HFFc6 (cell line): ENCODE results near the gene FOXD4L6. TPM values are rescaled to one million over a fixed set of nuclear protein-coding genes. Genes with fewer than 3 reads are reported as not detected.
A peak's percentile ranks its signal among the peaks of the same experiment; 100 is the strongest.
"Not testable (repeated sequence)": the region's sequence is repeated elsewhere in the genome, so short reads cannot be mapped to it uniquely, and the experiment has no call there.

Source experiments
- DNase-seq: peaks from one replicate; pipeline ENCODE4 v3.0.0-alpha.2; 2018
- H3K27ac Mint-ChIP-seq: 2 replicates; pipeline ENCODE4 v1.8.0; 2020; ENCODE audit warnings: mild to moderate bottlenecking, mixed read lengths
- H3K27me3 Mint-ChIP-seq: 2 replicates; pipeline ENCODE4 v1.8.0; 2021; ENCODE audit warnings: mild to moderate bottlenecking, moderate library complexity, mixed read lengths; ENCODE audit not compliant: insufficient read depth
- H3K36me3 Mint-ChIP-seq: 2 replicates; pipeline ENCODE4 v1.8.0; 2021; ENCODE audit warnings: low read depth, mixed read lengths
- H3K4me1 Mint-ChIP-seq: 2 replicates; pipeline ENCODE4 v1.8.0; 2020; ENCODE audit warnings: low read depth, mixed read lengths
- H3K4me3 Mint-ChIP-seq: 2 replicates; pipeline ENCODE4 v1.8.0; 2020; ENCODE audit warnings: mild to moderate bottlenecking, moderate library complexity, mixed read lengths
- H3K9me3 Mint-ChIP-seq: 2 replicates; pipeline ENCODE4 v1.8.0; 2020; ENCODE audit warnings: mild to moderate bottlenecking, mixed read lengths
- CTCF ChIP-seq: fragments of 200-600 bp; sonication (generic); IDR thresholded peaks from 2 replicates; pipeline ENCODE4 v1.5.0; 2021; ENCODE audit warnings: antibody characterized with exemption, mild to moderate bottlenecking
- total RNA-seq, 6 experiments: library from RNA; stranded (reverse); fragmentation: NEBNext Ultra II Directional; extraction: Animal tissue kit (Norgen Biotek cat#: 25700); gene quantifications; 2 replicates in 1 of 6; 3 replicates in 5 of 6; pipeline ENCODE4 v1.2.3, GENCODE V29; 2021

FOXD4L6 gene
- total RNA-seq, 6 experiments from 2014 or later = not detected

GRCh38 chr9:41088450-41089059 is 39.9 kb downstream of the FOXD4L6 start:
- not testable (repeated sequence) for H3K27me3 Mint-ChIP-seq

GRCh38 chr9:41087929-41088328 is 40.6 kb downstream of the FOXD4L6 start:
- H3K27me3 Mint-ChIP-seq, DNase-seq, H3K27ac Mint-ChIP-seq, H3K36me3 Mint-ChIP-seq, H3K9me3 Mint-ChIP-seq, H3K4me3 Mint-ChIP-seq: not testable (repeated sequence)
- H3K4me1 Mint-ChIP-seq = peaks cover 23% of the 10 kb centered on the region

More at GRCh38 chr9:41088450-41089059, 39.9 kb downstream of the FOXD4L6 start:
- H3K36me3 Mint-ChIP-seq, DNase-seq, H3K9me3 Mint-ChIP-seq, H3K27ac Mint-ChIP-seq: not testable (repeated sequence)
- Mint-ChIP-seq H3K4me3 (peak overlapping the region; percentile 70), H3K4me1 (peaks cover 23% of the 10 kb centered on the region)
- TF ChIP-seq CTCF = peak; percentile 77

- H3K27ac Mint-ChIP-seq, H3K27me3 Mint-ChIP-seq, H3K36me3 Mint-ChIP-seq, DNase-seq, H3K4me3 Mint-ChIP-seq, H3K9me3 Mint-ChIP-seq: not testable (repeated sequence)
- H3K4me1 Mint-ChIP-seq = peaks cover 26% of the 10 kb centered on the region
Measured at GRCh38 chr9:41087157-41087780, 41.2 kb downstream of the FOXD4L6 start.

GRCh38 chr9:41086685-41087084 is 41.8 kb downstream of the FOXD4L6 start:
- DNase-seq, H3K4me3 Mint-ChIP-seq, H3K27ac Mint-ChIP-seq, H3K27me3 Mint-ChIP-seq, H3K36me3 Mint-ChIP-seq, H3K9me3 Mint-ChIP-seq: not testable (repeated sequence)
- H3K4me1 Mint-ChIP-seq = peaks cover 28% of the 10 kb centered on the region

GRCh38 chr9:41086215-41086614 is 42.3 kb downstream of the FOXD4L6 start:
- H3K4me3 Mint-ChIP-seq, H3K27me3 Mint-ChIP-seq, H3K9me3 Mint-ChIP-seq, DNase-seq, H3K36me3 Mint-ChIP-seq, H3K27ac Mint-ChIP-seq: not testable (repeated sequence)
- peaks cover 28% of the 10 kb centered on the region for H3K4me1 Mint-ChIP-seq

GRCh38 chr9:41082358-41082757 is 46.1 kb downstream of the FOXD4L6 start:
- H3K27me3 Mint-ChIP-seq, H3K9me3 Mint-ChIP-seq, H3K4me3 Mint-ChIP-seq, H3K36me3 Mint-ChIP-seq, H3K27ac Mint-ChIP-seq, DNase-seq: not testable (repeated sequence)
- peaks cover 15% of the 10 kb centered on the region for H3K4me1 Mint-ChIP-seq

- H3K9me3 Mint-ChIP-seq, H3K4me3 Mint-ChIP-seq, DNase-seq, H3K36me3 Mint-ChIP-seq, H3K27me3 Mint-ChIP-seq, H3K27ac Mint-ChIP-seq: not testable (repeated sequence)
- H3K4me1 Mint-ChIP-seq = peaks cover 32% of the 10 kb centered on the region
Measured at GRCh38 chr9:41079464-41079863, 49.0 kb downstream of the FOXD4L6 start.

GRCh38 chr9:41077586-41077985 is 50.9 kb downstream of the FOXD4L6 start:
- not testable (repeated sequence) for H3K36me3 Mint-ChIP-seq, H3K4me3 Mint-ChIP-seq, H3K9me3 Mint-ChIP-seq, H3K27me3 Mint-ChIP-seq, H3K27ac Mint-ChIP-seq
- peaks cover 44% of the 10 kb centered on the region for H3K4me1 Mint-ChIP-seq
- peak; percentile 11 for DNase-seq

Other genes with a start within 250 kb of the FOXD4L6 start
- gene ZNG1F, start 60.6 kb upstream of the FOXD4L6 start, total RNA-seq = 1 to 10 TPM; 2.6 to 9.0 (median 3.6) TPM